Astrocyte (in vitro differentiated cells and primary cell): Measurements from ENCODE around the gene NPTX1.

ENCODE experiments used
- EZH2 ChIP-seq: IDR thresholded peaks from 2 replicates; pipeline ENCODE4 v1.6.1; 2012; ENCODE audit warnings: mild to moderate bottlenecking, low read length, inconsistent platforms; ENCODE audit not compliant: insufficient read depth
- TF ChIP-seq, protein P1 (sequence below): IDR thresholded peaks from 2 replicates; pipeline ENCODE4 v1.5.1; 2011; ENCODE audit warnings: low read depth, mild to moderate bottlenecking, inconsistent platforms, low read length, moderate library complexity; ENCODE audit not compliant: insufficient read depth

DNA sequence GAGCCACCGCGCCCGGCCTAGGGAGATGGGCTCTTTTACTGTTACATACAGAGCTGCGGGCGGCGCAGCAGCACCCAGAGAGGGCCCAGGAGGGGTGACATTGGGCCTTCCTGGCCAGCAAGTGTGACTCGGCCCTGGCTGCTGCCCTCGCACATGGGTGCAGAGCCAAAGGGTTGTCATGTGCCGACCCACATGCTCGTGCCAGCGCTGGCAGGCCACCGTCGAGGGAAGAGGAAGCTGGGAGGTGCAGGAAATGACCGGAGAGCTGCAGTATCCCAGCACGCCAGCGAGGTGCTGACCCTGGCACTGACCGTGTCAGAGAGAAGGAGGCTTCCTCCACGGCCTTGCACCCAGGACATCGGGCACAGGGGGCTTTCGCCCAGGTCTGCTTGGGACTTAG is 53.4 kb downstream of the NPTX1 start:
- TF ChIP-seq, protein P1, sequence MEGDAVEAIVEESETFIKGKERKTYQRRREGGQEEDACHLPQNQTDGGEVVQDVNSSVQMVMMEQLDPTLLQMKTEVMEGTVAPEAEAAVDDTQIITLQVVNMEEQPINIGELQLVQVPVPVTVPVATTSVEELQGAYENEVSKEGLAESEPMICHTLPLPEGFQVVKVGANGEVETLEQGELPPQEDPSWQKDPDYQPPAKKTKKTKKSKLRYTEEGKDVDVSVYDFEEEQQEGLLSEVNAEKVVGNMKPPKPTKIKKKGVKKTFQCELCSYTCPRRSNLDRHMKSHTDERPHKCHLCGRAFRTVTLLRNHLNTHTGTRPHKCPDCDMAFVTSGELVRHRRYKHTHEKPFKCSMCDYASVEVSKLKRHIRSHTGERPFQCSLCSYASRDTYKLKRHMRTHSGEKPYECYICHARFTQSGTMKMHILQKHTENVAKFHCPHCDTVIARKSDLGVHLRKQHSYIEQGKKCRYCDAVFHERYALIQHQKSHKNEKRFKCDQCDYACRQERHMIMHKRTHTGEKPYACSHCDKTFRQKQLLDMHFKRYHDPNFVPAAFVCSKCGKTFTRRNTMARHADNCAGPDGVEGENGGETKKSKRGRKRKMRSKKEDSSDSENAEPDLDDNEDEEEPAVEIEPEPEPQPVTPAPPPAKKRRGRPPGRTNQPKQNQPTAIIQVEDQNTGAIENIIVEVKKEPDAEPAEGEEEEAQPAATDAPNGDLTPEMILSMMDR, result no peak
- no peak for TF ChIP-seq EZH2
